Endothelial cell (in vitro differentiated cells): ENCODE measurements around the gene PTGES3L. TPM values are rescaled to one million over a fixed set of nuclear protein-coding genes. Genes with fewer than 3 reads are reported as not detected.

Experiments
- DNase-seq: peaks from one replicate; pipeline ENCODE4 v3.0.0; 2021; ENCODE audit warnings: low spot score
- H3K27ac Mint-ChIP-seq: one replicate; pipeline ENCODE4 v1.8.0; 2021; ENCODE audit warnings: mixed read lengths, inconsistent platforms; ENCODE audit not compliant: unreplicated experiment
- H3K27me3 Mint-ChIP-seq: one replicate; pipeline ENCODE4 v1.8.0; 2021; ENCODE audit warnings: mild to moderate bottlenecking, moderate library complexity, mixed read lengths, inconsistent platforms; ENCODE audit not compliant: unreplicated experiment
- H3K36me3 Mint-ChIP-seq: one replicate; pipeline ENCODE4 v1.8.0; 2021; ENCODE audit warnings: mild to moderate bottlenecking, low read depth, mixed read lengths, inconsistent platforms; ENCODE audit not compliant: unreplicated experiment
- H3K4me1 Mint-ChIP-seq: one replicate; pipeline ENCODE4 v1.8.0; 2021; ENCODE audit warnings: mild to moderate bottlenecking, mixed read lengths, inconsistent platforms; ENCODE audit not compliant: unreplicated experiment
- H3K4me3 Mint-ChIP-seq: one replicate; pipeline ENCODE4 v1.8.0; 2021; ENCODE audit warnings: mild to moderate bottlenecking, mixed read lengths, inconsistent platforms; ENCODE audit not compliant: unreplicated experiment
- H3K9me3 Mint-ChIP-seq: one replicate; pipeline ENCODE4 v1.8.0; 2021; ENCODE audit warnings: mixed read lengths, inconsistent platforms; ENCODE audit not compliant: unreplicated experiment
- total RNA-seq: library from RNA; stranded (reverse); fragmentation: NEBNext Ultra II Directional; extraction: Animal tissue kit (Norgen Biotek cat#: 25700); gene quantifications from one replicate; pipeline ENCODE4 v1.2.1, GENCODE V29; 2021; ENCODE audit not compliant: unreplicated experiment
- TF ChIP-seq, protein P1 (sequence below): fragments of 200-600 bp; sonication (generic); IDR thresholded peaks from one replicate; pipeline ENCODE4 v1.5.0; 2021; ENCODE audit warnings: antibody characterized with exemption; ENCODE audit not compliant: unreplicated experiment

PTGES3L gene
- total RNA-seq, 1 donor from 2014 or later, result 1.5 TPM

DNA sequence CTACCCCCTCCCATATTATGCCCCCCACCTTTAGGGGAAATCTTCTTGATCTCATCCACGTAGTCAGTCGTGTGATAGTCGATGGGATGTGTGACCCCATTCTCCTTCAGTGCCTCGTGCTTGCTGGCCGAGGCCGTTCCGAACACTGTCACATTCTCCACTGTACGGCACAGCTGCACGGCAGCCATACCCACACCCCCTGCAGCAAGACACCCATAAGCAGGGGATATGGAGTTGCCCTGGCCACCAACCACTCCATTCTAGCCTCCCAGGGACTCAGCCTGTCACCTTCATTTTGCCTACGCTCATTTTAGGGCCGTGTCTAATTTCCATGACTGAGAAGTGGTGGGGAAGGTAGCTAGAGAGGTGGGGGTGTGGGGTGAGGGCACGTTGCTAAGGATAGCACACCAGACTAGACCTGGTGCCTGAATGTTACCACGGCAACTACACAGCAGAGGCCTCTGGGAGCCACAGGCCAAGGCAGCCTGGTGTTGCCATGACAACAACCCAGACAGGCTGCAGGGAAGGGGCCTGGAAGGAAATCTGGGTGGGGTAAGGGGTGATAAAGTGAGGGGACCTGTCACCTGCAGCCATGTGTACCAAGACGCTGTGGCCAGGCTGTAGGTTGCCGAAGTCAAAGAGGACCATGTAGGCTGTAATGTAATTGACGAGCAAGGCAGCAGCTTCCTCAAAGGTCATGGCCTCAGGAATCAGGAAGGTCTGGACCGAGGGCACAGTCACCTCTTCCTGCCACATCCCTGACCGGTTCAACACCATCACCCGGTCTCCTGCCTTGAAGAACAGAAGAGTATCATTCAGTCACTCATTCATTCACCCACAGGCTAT lies 38.4 kb upstream of the PTGES3L start:
- Mint-ChIP-seq H3K9me3 (no peaks in the 10 kb centered on the region), H3K4me3 (peak overlapping the region; percentile 73)
- DNase-seq, result peak; percentile 33

DNA sequence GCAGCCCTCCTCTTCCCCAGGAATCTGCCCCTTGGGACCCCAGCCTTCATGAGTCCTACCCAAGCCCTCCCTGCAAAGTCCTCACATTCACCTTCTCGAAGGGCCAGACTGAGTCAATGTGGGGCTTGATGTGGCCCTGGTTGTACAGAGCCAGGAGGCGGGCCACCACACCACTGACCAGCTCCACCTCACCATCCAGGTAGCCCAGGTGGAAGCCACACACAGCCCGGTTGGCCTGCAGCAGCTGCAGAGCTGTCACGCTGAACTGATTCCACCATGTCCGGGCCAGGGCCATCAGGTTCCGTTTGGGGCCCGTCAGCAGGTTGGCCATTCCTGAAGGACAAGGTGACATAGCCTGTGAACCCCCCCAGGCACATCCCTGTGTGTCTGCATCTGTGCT lies 36.3 kb upstream of the PTGES3L start:
- TF ChIP-seq, protein P1, sequence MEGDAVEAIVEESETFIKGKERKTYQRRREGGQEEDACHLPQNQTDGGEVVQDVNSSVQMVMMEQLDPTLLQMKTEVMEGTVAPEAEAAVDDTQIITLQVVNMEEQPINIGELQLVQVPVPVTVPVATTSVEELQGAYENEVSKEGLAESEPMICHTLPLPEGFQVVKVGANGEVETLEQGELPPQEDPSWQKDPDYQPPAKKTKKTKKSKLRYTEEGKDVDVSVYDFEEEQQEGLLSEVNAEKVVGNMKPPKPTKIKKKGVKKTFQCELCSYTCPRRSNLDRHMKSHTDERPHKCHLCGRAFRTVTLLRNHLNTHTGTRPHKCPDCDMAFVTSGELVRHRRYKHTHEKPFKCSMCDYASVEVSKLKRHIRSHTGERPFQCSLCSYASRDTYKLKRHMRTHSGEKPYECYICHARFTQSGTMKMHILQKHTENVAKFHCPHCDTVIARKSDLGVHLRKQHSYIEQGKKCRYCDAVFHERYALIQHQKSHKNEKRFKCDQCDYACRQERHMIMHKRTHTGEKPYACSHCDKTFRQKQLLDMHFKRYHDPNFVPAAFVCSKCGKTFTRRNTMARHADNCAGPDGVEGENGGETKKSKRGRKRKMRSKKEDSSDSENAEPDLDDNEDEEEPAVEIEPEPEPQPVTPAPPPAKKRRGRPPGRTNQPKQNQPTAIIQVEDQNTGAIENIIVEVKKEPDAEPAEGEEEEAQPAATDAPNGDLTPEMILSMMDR, result no peak
- H3K27me3 Mint-ChIP-seq, result peaks cover 21% of the 10 kb centered on the region
- no peak for DNase-seq
- H3K4me3 Mint-ChIP-seq, result peak overlapping the region; percentile 77
- H3K9me3 Mint-ChIP-seq, result no peaks in the 10 kb centered on the region
- H3K36me3 Mint-ChIP-seq, result peaks cover 28% of the 10 kb centered on the region
- H3K4me1 Mint-ChIP-seq, result peaks cover 51% of the 10 kb centered on the region
- H3K27ac Mint-ChIP-seq, result no peak overlapping the region

More for the DNA sequence above, 38.4 kb upstream of the PTGES3L start:
- Mint-ChIP-seq H3K27me3 (peaks cover 15% of the 10 kb centered on the region), H3K27ac (peak overlapping the region; percentile 84), H3K4me1 (peaks cover 51% of the 10 kb centered on the region), H3K36me3 (peaks cover 26% of the 10 kb centered on the region)
- TF ChIP-seq, protein P1, result no peak

DNA sequence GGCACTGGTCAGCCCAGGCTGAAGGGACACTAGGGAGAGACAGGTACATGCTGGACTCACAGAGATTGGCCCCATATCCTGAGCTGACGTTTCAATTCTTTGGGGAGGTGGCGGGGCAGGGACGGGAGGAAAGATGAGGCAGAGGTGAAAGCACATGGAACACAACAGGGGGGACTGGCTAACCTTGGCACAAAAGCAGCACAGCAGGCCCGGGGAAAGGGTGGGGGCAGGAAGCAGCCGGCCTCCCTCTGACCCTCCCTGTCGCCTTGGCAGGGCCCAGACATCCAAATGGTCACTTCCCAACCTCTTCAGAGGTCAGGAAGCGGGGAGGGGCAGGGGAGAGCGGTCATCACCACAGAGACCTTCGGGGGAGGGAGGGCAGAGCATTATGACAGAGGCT lies 35.7 kb upstream of the PTGES3L start:
- TF ChIP-seq, protein P1, result no peak
- Mint-ChIP-seq H3K36me3 (peaks cover 28% of the 10 kb centered on the region), H3K4me3 (peak overlapping the region; percentile 37)

DNA sequence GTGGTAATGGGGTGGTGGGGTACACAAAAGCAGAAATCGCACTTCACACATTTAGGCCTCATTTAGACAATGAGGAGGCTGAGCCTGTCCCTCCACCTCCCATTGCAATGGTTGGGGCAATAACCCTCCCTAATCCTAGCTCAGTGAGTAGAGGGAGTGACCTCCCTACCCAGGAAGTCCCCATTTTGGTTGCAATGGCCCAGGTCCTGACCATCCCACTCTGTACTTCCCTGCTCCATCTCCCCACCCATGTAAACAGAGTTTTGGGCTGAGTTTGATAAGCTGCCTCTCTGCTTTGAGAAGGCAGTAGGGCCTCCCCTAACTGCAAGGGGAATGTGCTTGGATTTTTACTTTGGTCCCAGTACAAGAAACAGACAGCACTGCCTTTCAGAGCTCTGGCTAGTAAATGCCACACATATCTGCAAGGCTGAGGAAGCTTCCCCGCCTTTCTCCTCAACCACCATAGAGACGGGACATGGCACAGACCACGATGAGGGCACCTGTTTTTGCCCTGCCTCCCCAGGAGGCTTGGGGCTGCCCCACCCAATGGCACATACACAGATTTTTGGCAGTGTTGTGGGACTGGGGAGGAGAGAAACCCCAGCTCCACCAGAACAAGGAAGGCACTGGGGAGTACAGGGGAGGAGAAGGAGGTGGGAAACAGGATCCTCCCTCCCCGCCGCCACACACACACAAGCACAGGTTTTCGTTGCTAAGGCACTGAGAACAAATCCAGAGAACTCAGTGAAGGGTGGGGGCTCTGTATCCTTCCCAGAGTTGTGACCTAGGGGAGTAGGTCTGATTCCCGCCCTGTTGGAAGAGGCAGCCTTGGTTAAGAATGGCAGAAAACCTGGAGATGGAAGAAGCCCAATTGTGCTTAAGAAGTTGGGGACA lies 35.0 kb upstream of the PTGES3L start:
- Mint-ChIP-seq H3K27ac (peak overlapping the region; percentile 26), H3K9me3 (no peaks in the 10 kb centered on the region), H3K4me1 (peaks cover 44% of the 10 kb centered on the region), H3K36me3 (peaks cover 28% of the 10 kb centered on the region), H3K27me3 (peaks cover 19% of the 10 kb centered on the region), H3K4me3 (peak overlapping the region; percentile 38)
- no peak for DNase-seq
- TF ChIP-seq, protein P1, result no peak

More for the DNA sequence above, 35.7 kb upstream of the PTGES3L start:
- DNase-seq, result no peak
- Mint-ChIP-seq H3K4me1 (peaks cover 51% of the 10 kb centered on the region), H3K27ac (no peak overlapping the region), H3K9me3 (no peaks in the 10 kb centered on the region), H3K27me3 (peaks cover 21% of the 10 kb centered on the region)
